DMS 273 treated with DMSO at 0.1 percent for 48 hours (cell line): ENCODE data around the gene TOMT.

ENCODE experiments used
- DNase-seq: peaks from one replicate; lab custom pipeline; 2025; lab: John Stamatoyannopoulos, UW

The TOMT gene

GRCh38 chr11:72088076-72088808 is 17.5 kb upstream of the TOMT start:
- DNase-seq = no peak

- no peak for DNase-seq
These were observed 14.4 kb upstream of the TOMT start for GRCh38 chr11:72091292-72091691.

- DNase-seq = no peak
These were observed 7.0 kb upstream of the TOMT start for GRCh38 chr11:72098741-72099140.

- DNase-seq = no peak
These were observed 5.7 kb upstream of the TOMT start for GRCh38 chr11:72100009-72100408.

GRCh38 chr11:72100462-72100861 is 5.3 kb upstream of the TOMT start:
- no peak for DNase-seq

GRCh38 chr11:72102162-72102561 is 3.6 kb upstream of the TOMT start:
- DNase-seq = no peak

- no peak for DNase-seq
These were observed 3.1 kb upstream of the TOMT start for GRCh38 chr11:72102631-72102945.

GRCh38 chr11:72102946-72103753 is 2.6 kb upstream of the TOMT start, which contains the start of gene LAMTOR1:
Gene LAMTOR1 (minus strand): TSS chr11:72103297. CDS start chr11:72103224, 73 bp downstream.
- peak; percentile 92 for DNase-seq

GRCh38 chr11:72103754-72104167 is 2.0 kb upstream of the TOMT start:
- DNase-seq = no peak

- DNase-seq = no peak
These were observed 5.8 kb downstream of the TOMT start for GRCh38 chr11:72111300-72112142.

- peak; percentile 98 for DNase-seq
These were observed 6.6 kb downstream of the TOMT start, which contains the start of gene ANAPC15 for GRCh38 chr11:72112143-72112977. Gene ANAPC15 (minus strand): TSS chr11:72112695. CDS start chr11:72111276, 1,419 bp downstream.

GRCh38 chr11:72112978-72113808 is 7.5 kb downstream of the TOMT start:
- no peak for DNase-seq

GRCh38 chr11:72114570-72114969 is 8.8 kb downstream of the TOMT start:
- DNase-seq = no peak

- DNase-seq = no peak
These were observed 10.5 kb downstream of the TOMT start for GRCh38 chr11:72116019-72116755.

- DNase-seq = no peak
These were observed 13.5 kb downstream of the TOMT start for GRCh38 chr11:72119198-72119597.

GRCh38 chr11:72120930-72121329 is 15.2 kb downstream of the TOMT start:
- no peak for DNase-seq

GRCh38 chr11:72122607-72123006 is 16.9 kb downstream of the TOMT start:
- no peak for DNase-seq

- DNase-seq = no peak
These were observed 17.5 kb downstream of the TOMT start for GRCh38 chr11:72123117-72123653.

- no peak for DNase-seq
These were observed 18.3 kb downstream of the TOMT start for GRCh38 chr11:72124046-72124445.

GRCh38 chr11:72125956-72126355 is 20.2 kb downstream of the TOMT start:
- DNase-seq = no peak
